Measurements from ENCODE around the gene GARIN5A. TPM values are rescaled to one million over a fixed set of nuclear protein-coding genes. Genes with fewer than 3 reads are reported as not detected.
A peak's percentile ranks its signal among the peaks of the same experiment; 100 is the strongest.

The GARIN5A gene
- total RNA-seq, 1 donor from 2014 or later: 2.0 TPM

GRCh38 chr19:50464348-50464747, 12.3 kb downstream of the GARIN5A start:
- H3K9me3 Mint-ChIP-seq (ENCODE audit: unreplicated experiment): no peaks in the 10 kb centered on the region
- no peaks in the 10 kb centered on the region for H3K27me3 Mint-ChIP-seq (ENCODE audit: unreplicated experiment)
- no peak overlapping the region for H3K4me3 Mint-ChIP-seq (ENCODE audit: unreplicated experiment)
- no peak for DNase-seq (ENCODE audit: extremely low spot score, unreplicated experiment)
- no peaks in the 10 kb centered on the region for H3K36me3 Mint-ChIP-seq (ENCODE audit: unreplicated experiment)
- H3K27ac Mint-ChIP-seq (ENCODE audit: unreplicated experiment): no peak overlapping the region
- peaks cover 2% of the 10 kb centered on the region for H3K4me1 Mint-ChIP-seq (ENCODE audit: unreplicated experiment)
- TF ChIP-seq CTCF (IDR thresholded peaks at IDR 0.05): no peak

- Mint-ChIP-seq H3K4me1 (ENCODE audit: unreplicated experiment) (peaks cover 2% of the 10 kb centered on the region), H3K4me3 (ENCODE audit: unreplicated experiment) (no peak overlapping the region), H3K27me3 (ENCODE audit: unreplicated experiment) (no peaks in the 10 kb centered on the region), H3K9me3 (ENCODE audit: unreplicated experiment) (no peaks in the 10 kb centered on the region), H3K36me3 (ENCODE audit: unreplicated experiment) (no peaks in the 10 kb centered on the region), H3K27ac (ENCODE audit: unreplicated experiment) (no peak overlapping the region)
- DNase-seq (ENCODE audit: extremely low spot score, unreplicated experiment): no peak
- no peak for TF ChIP-seq CTCF (IDR thresholded peaks at IDR 0.05)
Observed at GRCh38 chr19:50462970-50463369, 13.7 kb downstream of the GARIN5A start.

- Mint-ChIP-seq H3K4me1 (ENCODE audit: unreplicated experiment) (peaks cover 2% of the 10 kb centered on the region), H3K36me3 (ENCODE audit: unreplicated experiment) (no peaks in the 10 kb centered on the region), H3K27me3 (ENCODE audit: unreplicated experiment) (peaks cover 2% of the 10 kb centered on the region), H3K9me3 (ENCODE audit: unreplicated experiment) (no peaks in the 10 kb centered on the region), H3K4me3 (ENCODE audit: unreplicated experiment) (no peak overlapping the region), H3K27ac (ENCODE audit: unreplicated experiment) (no peak overlapping the region)
- peak; percentile 87 for TF ChIP-seq CTCF (IDR thresholded peaks at IDR 0.05)
- DNase-seq (ENCODE audit: extremely low spot score, unreplicated experiment): no peak
Observed at GRCh38 chr19:50461066-50461875, 15.4 kb downstream of the GARIN5A start.

GRCh38 chr19:50460161-50460765, 16.4 kb downstream of the GARIN5A start:
- H3K27me3 Mint-ChIP-seq (ENCODE audit: unreplicated experiment): peaks cover 2% of the 10 kb centered on the region
- TF ChIP-seq CTCF (IDR thresholded peaks at IDR 0.05): no peak
- no peaks in the 10 kb centered on the region for H3K9me3 Mint-ChIP-seq (ENCODE audit: unreplicated experiment)
- no peak overlapping the region for H3K4me3 Mint-ChIP-seq (ENCODE audit: unreplicated experiment)
- DNase-seq (ENCODE audit: extremely low spot score, unreplicated experiment): no peak
- H3K27ac Mint-ChIP-seq (ENCODE audit: unreplicated experiment): no peak overlapping the region
- H3K4me1 Mint-ChIP-seq (ENCODE audit: unreplicated experiment): peaks cover 2% of the 10 kb centered on the region
- H3K36me3 Mint-ChIP-seq (ENCODE audit: unreplicated experiment): no peaks in the 10 kb centered on the region

GRCh38 chr19:50459638-50460037, 17.0 kb downstream of the GARIN5A start:
- Mint-ChIP-seq H3K27me3 (ENCODE audit: unreplicated experiment) (peaks cover 2% of the 10 kb centered on the region), H3K9me3 (ENCODE audit: unreplicated experiment) (no peaks in the 10 kb centered on the region), H3K27ac (ENCODE audit: unreplicated experiment) (no peak overlapping the region), H3K4me3 (ENCODE audit: unreplicated experiment) (no peak overlapping the region), H3K4me1 (ENCODE audit: unreplicated experiment) (peaks cover 2% of the 10 kb centered on the region), H3K36me3 (ENCODE audit: unreplicated experiment) (no peaks in the 10 kb centered on the region)
- TF ChIP-seq CTCF (IDR thresholded peaks at IDR 0.05): no peak
- DNase-seq (ENCODE audit: extremely low spot score, unreplicated experiment): no peak

All from osteocyte (in vitro differentiated cells).